SU-DHL-6 (cell line): ENCODE measurements around the gene GATC.

Source experiments
- H2AFZ ChIP-seq: fragments of 200-600 bp; sonication (generic); 2 replicates; pipeline ENCODE4 v1.6.1; 2014; ENCODE audit warnings: low read depth, mild to moderate bottlenecking, moderate library complexity, mixed read lengths, antibody characterized with exemption, low read length; ENCODE audit not compliant: severe bottlenecking
- H3F3A ChIP-seq: fragments of 200-600 bp; shearing (Covaris generic); 2 replicates; pipeline ENCODE4 v1.6.0; 2016; ENCODE audit warnings: antibody characterized with exemption, mild to moderate bottlenecking; ENCODE audit not compliant: insufficient read depth
- H3K27ac ChIP-seq: fragments of 200-600 bp; sonication (generic); 2 replicates; pipeline ENCODE4 v1.5.1; 2016; ENCODE audit warnings: low read depth, mild to moderate bottlenecking, low read length, moderate library complexity, mixed read lengths
- H3K27me3 ChIP-seq: fragments of 200-600 bp; sonication (generic), shearing (Covaris generic); 2 replicates; pipeline ENCODE4 v1.6.0; 2014; ENCODE audit warnings: mild to moderate bottlenecking, low read length
- H3K36me3 ChIP-seq: fragments of 200-600 bp; sonication (generic); 2 replicates; pipeline ENCODE4 v1.6.1; 2014; ENCODE audit warnings: mild to moderate bottlenecking, low read length, mixed read lengths
- H3K4me2 ChIP-seq: fragments of 300-600, 200-600 bp; shearing (Covaris generic), sonication (generic); 2 replicates; pipeline ENCODE4 v1.6.0; 2014; ENCODE audit warnings: low read length, low read depth, mild to moderate bottlenecking; ENCODE audit not compliant: poor library complexity, severe bottlenecking
- H3K4me3 ChIP-seq: fragments of 200-600 bp; sonication (generic); 2 replicates; pipeline ENCODE4 v1.5.1; 2014; ENCODE audit warnings: antibody characterized with exemption, low read length, mild to moderate bottlenecking, mixed read lengths; ENCODE audit not compliant: insufficient read depth, poor library complexity, severe bottlenecking
- H3K79me2 ChIP-seq: fragments of 200-600 bp; sonication (generic); 2 replicates; pipeline ENCODE4 v1.6.1; 2014; ENCODE audit warnings: mild to moderate bottlenecking, low read length, moderate library complexity; ENCODE audit not compliant: insufficient read depth
- H3K9ac ChIP-seq: fragments of 200-600 bp; sonication (generic); 2 replicates; pipeline ENCODE4 v1.7.0; 2014; ENCODE audit warnings: mild to moderate bottlenecking, low read length
- H3K9me2 ChIP-seq: fragments of 200-600 bp; sonication (generic); replicated peaks from 2 replicates; pipeline ENCODE4 v1.6.1; 2014; ENCODE audit warnings: low read length; ENCODE audit not compliant: insufficient read depth
- H3K9me3 ChIP-seq: fragments of 200-600 bp; sonication (generic); 2 replicates; pipeline ENCODE4 v1.6.1; 2014; ENCODE audit warnings: low read length, mixed read lengths; ENCODE audit not compliant: insufficient read depth
- H4K20me1 ChIP-seq: fragments of 200-600 bp; sonication (generic); 2 replicates; pipeline ENCODE4 v1.6.1; 2014; ENCODE audit warnings: low read depth, mild to moderate bottlenecking, antibody characterized with exemption, low read length, moderate library complexity, mixed read lengths
- CTCF ChIP-seq: fragments of 200-600 bp; sonication (generic); IDR thresholded peaks from one replicate; pipeline ENCODE4 v1.5.1; 2017; ENCODE audit warnings: antibody characterized with exemption, mild to moderate bottlenecking, low read length, moderate library complexity; ENCODE audit not compliant: insufficient read depth, poor library complexity, severe bottlenecking
- EZH2phosphoT487 ChIP-seq: fragments of 200-600 bp; sonication (generic), shearing (Covaris generic); conservative IDR thresholded peaks from 2 replicates; pipeline ENCODE4 v1.6.1; 2018; ENCODE audit warnings: mild to moderate bottlenecking, antibody characterized with exemption, low read length, moderate library complexity, mixed read lengths

The GATC gene

GRCh38 chr12:120489018-120489417, 42.8 kb downstream of the GATC start:
- Histone ChIP-seq H3K79me2 (no peaks in the 10 kb centered on the region), H3K4me2 (no peak overlapping the region), H3K9me2 (no peaks in the 10 kb centered on the region), H2AFZ (no peak overlapping the region), H3K27ac (no peak overlapping the region), H3K9me3 (no peaks in the 10 kb centered on the region), H3K27me3 (no peaks in the 10 kb centered on the region), H3K36me3 (no peaks in the 10 kb centered on the region), H3K4me3 (no peak overlapping the region), H4K20me1 (no peaks in the 10 kb centered on the region), H3K9ac (no peak overlapping the region), H3F3A (no peaks in the 10 kb centered on the region)
- TF ChIP-seq CTCF, result no peak
- TF ChIP-seq EZH2phosphoT487, result no peak

- no peak overlapping the region for H3K4me3 ChIP-seq
- H3K9ac ChIP-seq, result no peak overlapping the region
- H3K9me2 ChIP-seq, result no peaks in the 10 kb centered on the region
- H2AFZ ChIP-seq, result no peak overlapping the region
- H4K20me1 ChIP-seq, result no peaks in the 10 kb centered on the region
- H3K4me2 ChIP-seq, result no peak overlapping the region
- no peaks in the 10 kb centered on the region for H3K36me3 ChIP-seq
- H3F3A ChIP-seq, result no peaks in the 10 kb centered on the region
- no peaks in the 10 kb centered on the region for H3K79me2 ChIP-seq
- no peaks in the 10 kb centered on the region for H3K27me3 ChIP-seq
- H3K9me3 ChIP-seq, result no peaks in the 10 kb centered on the region
- TF ChIP-seq CTCF, result no peak
- no peak for TF ChIP-seq EZH2phosphoT487
- H3K27ac ChIP-seq, result no peak overlapping the region
Measured at GRCh38 chr12:120490325-120490724, 44.1 kb downstream of the GATC start.

- H3K79me2 ChIP-seq, result peaks cover under 1% of the 10 kb centered on the region; the same call in 1 of the 2 replicates
- no peaks in the 10 kb centered on the region for H3K27me3 ChIP-seq
- TF ChIP-seq CTCF (no peak), EZH2phosphoT487 (no peak)
- H3F3A ChIP-seq, result no peaks in the 10 kb centered on the region
- H2AFZ ChIP-seq, result no peak overlapping the region
- no peaks in the 10 kb centered on the region for H3K9me3 ChIP-seq
- H3K36me3 ChIP-seq, result no peaks in the 10 kb centered on the region
- H4K20me1 ChIP-seq, result no peaks in the 10 kb centered on the region
- no peak overlapping the region for H3K4me3 ChIP-seq
- H3K9ac ChIP-seq, result no peak overlapping the region
- no peak overlapping the region for H3K4me2 ChIP-seq
- no peak overlapping the region for H3K27ac ChIP-seq
- H3K9me2 ChIP-seq, result no peaks in the 10 kb centered on the region
Measured at GRCh38 chr12:120490833-120491512, 44.7 kb downstream of the GATC start.
